HG03457 (cell line): ENCODE measurements around the gene FOS.
"Not testable (repeated sequence)": the region's sequence is repeated elsewhere in the genome, so short reads cannot be mapped to it uniquely, and the experiment has no call there.

Experiments
- ATAC-seq: cut with Tn5 transposase; IDR thresholded peaks from one replicate; pipeline ENCODE4 v1.9.1; 2021; ENCODE audit warnings: moderate number of reproducible peaks; ENCODE audit not compliant: unreplicated experiment

FOS gene

DNA sequence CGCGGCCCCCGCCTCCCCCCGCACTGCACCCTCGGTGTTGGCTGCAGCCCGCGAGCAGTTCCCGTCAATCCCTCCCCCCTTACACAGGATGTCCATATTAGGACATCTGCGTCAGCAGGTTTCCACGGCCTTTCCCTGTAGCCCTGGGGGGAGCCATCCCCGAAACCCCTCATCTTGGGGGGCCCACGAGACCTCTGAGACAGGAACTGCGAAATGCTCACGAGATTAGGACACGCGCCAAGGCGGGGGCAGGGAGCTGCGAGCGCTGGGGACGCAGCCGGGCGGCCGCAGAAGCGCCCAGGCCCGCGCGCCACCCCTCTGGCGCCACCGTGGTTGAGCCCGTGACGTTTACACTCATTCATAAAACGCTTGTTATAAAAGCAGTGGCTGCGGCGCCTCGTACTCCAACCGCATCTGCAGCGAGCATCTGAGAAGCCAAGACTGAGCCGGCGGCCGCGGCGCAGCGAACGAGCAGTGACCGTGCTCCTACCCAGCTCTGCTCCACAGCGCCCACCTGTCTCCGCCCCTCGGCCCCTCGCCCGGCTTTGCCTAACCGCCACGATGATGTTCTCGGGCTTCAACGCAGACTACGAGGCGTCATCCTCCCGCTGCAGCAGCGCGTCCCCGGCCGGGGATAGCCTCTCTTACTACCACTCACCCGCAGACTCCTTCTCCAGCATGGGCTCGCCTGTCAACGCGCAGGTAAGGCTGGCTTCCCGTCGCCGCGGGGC is at the start of gene FOS:
FOS (plus strand) TSS at position 407 of the 731 bp plus-strand sequence; CDS start at position 562, 155 bp downstream.
- ATAC-seq, result peak; percentile 54

GRCh38 chr14:75229661-75230139 is 48.9 kb upstream of the FOS start:
- ATAC-seq, result no peak

DNA sequence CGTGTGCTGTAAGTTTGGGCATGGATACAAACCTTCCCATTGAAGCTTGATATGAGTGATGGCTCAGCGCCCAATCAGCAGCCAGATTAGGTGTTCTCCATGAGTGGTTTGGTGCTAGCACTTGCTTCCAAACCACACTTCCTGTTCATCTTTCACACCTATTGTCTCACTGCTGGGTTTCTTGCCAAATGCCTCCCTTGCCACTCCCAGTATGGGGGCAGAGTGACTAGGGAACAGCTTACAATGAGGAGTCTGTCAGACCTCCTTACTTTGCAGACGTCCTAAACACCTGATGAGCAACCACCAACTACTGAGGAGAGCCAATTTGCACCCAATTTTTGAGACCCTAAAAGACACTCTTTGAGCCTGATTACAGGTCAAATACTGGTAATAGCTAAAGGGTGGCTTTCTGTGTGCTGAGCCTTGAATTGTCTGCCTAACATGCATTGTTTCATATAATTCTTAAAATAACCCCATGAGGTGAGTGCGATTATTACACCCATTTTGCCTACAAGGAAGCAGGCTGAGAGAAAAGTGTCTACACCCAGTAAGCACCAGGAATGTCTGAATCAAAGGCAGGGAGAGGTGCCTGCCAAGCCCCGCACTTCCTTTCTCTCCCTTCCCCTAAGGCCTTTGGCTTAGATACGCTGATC is 48.4 kb upstream of the FOS start:
- ATAC-seq, result no peak

- ATAC-seq, result peak; percentile 47
Observed at GRCh38 chr14:75231320-75231719, 47.3 kb upstream of the FOS start.

- no peak for ATAC-seq
Observed at GRCh38 chr14:75232191-75232590, 46.4 kb upstream of the FOS start.

GRCh38 chr14:75232597-75232996 is 46.0 kb upstream of the FOS start:
- ATAC-seq, result no peak

DNA sequence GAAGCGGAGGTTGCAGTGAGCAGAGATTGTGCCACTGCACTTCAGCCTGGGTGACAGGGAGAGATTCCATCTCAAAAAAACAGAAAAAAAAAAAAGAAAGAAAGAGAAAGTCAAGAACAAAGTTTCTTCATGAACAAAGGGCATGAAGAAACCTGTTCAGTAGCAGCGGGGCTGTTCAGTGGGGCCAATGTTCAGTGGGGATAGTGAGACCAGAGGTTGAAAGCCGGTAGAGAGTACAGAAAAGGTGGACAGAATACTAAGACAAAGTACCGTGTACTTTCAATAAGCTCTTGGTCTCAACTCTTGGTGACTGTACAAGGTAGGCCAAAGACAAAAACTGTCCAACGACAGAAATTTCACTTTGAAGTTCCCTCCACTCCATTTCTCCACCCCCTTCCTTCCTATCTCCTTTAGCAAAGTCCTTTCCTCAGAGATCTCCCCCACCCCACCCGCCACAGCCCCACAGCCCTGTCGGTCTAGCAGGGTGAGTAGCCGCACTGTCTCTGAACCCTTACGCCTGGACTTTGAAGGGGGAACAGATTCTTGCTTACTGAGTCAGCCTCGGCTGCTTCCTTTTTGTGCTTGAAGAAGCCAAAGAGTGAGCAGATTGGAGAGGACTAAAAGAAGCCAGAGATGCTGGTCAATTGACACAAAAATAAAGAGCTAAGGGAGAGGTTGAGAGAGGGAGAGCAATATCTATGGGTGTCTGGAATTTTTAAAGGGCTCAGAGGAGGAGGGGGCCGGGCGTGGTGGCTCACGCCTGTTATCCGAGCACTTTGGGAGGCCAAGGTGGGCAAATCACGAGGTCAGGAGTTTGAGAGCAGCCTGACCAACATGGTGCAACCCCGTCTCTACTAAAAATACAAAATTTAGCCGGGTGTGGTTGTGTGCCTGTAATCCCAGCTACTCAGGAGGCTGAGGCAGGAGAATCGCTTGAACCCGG is 44.2 kb upstream of the FOS start:
- no peak for ATAC-seq

DNA sequence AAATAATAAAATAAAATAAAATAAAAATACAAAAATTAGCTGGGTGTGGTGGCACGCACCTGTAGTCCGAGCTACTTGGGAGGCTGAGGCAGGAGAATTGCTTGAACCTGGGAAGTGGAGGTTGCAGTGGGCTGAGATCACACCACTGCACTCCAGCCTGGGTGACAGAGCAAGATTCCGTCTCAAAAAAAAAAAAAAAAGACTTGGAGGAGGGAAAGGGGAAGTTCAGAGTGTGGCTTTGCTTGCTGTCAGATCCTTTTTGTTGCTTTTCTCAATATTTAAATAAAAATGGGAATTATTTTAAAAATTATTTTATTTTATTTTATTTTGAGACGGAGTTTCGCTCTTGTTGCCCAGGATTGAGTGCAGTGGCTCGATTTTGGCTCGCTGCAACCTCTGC is 43.4 kb upstream of the FOS start:
- not testable (repeated sequence) for ATAC-seq

DNA sequence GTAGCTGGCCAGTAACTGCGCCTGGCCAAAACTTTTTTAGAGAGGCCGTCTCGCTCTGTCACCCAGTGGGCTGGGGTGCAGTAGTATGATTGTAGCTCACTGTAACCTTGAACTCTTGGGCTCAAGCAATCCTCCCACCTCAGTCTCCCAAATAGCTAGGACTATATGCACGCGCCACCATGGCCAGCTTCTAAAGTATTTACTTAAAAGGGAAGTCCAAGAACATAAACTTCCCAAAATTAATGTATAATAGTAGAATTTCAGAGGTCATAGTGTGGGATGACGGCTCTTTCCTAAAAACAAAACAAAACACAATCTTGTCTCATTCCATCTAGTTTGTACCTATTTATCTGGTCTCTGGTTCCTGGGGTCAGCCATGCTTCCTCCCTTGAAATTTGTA is 42.2 kb upstream of the FOS start:
- ATAC-seq, result no peak

GRCh38 chr14:75236901-75237419 is 41.7 kb upstream of the FOS start:
- no peak for ATAC-seq

DNA sequence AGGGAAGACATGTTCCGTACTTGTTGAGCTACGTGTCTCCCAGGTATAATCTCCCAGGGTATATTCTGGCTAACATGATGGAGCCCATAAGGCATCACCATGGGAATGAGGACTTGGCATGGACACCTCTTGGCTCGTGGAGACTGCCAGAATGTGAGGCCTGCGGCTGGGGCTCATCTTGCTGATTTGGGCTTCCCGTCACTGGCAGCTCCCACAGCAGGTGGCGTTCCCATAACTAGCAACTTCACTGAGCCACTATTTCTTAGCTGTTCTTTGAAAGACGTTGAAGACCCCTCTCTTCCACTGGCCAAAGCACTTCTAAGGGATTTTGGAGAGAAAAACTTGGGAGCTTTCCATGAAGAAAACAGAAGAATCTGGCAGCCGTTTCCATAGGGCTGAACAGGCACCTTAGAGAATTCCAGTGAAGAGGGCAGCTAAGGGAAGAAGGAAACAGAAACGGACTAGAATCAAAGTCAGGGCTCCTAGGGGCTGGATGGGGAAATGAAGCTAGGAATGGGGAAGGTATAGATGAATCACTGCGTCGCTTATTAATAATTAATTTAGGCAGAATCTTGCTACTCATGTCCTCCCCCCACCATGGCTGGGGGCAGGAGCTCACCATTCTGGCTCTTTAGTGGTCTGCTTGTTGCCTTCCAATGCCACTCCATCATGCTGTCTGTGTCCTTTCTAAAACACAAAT is 39.7 kb upstream of the FOS start:
- ATAC-seq, result no peak

DNA sequence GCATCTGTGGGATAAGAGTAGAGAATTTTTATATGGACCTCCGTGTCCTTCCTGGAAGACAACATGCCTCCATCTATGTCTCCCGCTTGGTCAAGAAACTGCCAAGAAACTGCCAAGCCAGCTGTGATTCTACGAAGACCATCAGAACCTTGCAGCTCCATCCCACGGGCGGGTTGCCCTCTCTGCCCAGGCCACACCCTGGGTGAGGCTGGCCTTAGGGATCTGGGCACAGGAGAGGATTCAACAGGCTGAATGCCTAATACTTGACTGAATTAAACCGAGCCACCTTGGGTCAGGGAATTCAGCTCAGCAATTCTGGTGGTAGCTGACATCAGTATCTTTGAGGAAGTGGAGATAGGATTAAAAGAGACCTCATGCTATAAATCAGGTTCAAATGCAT is 37.8 kb upstream of the FOS start:
- no peak for ATAC-seq

- ATAC-seq, result no peak
Observed at GRCh38 chr14:75242546-75243273, 35.9 kb upstream of the FOS start.

- no peak for ATAC-seq
Observed at GRCh38 chr14:75244121-75244520, 34.5 kb upstream of the FOS start.

GRCh38 chr14:75246546-75247285 is 31.9 kb upstream of the FOS start:
- no peak for ATAC-seq

GRCh38 chr14:75247286-75247922 is 31.2 kb upstream of the FOS start:
- no peak for ATAC-seq

DNA sequence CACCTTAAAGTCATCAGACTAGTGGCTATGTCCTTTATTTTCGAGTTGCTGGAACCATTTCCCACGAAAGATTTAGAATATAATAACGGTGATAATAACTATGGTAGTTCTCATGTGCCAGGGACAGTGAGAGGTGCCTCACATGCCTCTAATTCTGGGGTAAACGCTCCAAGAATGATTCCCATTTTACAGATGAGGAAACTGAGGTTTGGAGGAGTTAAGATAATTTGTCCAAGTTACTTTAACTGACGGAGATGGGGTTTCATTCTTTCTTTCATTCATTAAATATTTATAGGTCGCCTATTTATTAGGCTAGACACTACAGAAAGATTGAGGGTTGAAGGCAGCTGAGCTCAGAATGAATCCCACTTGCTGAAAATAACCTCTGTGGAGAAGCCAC is 30.7 kb upstream of the FOS start:
- ATAC-seq, result no peak

DNA sequence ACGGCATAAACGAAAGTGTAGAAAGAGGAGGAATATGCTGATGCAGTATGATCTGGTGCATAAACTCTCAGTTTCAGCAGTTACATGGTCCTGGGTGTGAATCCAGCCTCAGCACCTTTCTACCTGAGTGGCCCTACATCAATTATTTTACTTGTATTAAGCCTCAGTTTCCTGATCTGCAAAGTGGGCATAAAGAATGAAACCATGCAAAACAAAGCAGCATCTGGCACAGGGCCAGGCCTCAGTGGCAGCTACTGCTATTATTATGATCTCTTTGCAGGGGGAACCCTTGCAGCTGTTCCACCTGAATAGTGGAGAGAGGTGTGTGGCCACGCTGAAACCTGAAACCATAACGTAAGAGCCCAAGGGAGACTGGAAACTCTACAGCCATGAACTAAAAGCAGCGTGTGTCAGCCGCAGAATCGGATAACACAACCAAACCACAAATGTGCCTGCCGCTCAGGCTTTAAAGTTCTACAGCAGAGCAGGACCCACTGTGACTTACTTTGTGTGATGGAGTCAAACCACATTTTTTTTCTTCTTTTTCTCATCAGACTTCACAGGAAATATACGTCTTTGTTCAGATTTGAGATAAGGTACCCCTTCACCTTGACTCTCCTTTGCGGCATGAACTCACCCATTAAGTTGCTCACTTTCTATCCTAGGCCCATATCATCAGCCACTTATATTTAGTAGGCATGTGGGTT is 29.2 kb upstream of the FOS start:
- peak; percentile 68 for ATAC-seq
